ENCODE results near the gene SORBS2. TPM values are rescaled to one million over a fixed set of nuclear protein-coding genes. Genes with fewer than 3 reads are reported as not detected.

Gene SORBS2
- total RNA-seq, 2 donors from 2014 or later = 7.0 to 13.8 TPM

DNA sequence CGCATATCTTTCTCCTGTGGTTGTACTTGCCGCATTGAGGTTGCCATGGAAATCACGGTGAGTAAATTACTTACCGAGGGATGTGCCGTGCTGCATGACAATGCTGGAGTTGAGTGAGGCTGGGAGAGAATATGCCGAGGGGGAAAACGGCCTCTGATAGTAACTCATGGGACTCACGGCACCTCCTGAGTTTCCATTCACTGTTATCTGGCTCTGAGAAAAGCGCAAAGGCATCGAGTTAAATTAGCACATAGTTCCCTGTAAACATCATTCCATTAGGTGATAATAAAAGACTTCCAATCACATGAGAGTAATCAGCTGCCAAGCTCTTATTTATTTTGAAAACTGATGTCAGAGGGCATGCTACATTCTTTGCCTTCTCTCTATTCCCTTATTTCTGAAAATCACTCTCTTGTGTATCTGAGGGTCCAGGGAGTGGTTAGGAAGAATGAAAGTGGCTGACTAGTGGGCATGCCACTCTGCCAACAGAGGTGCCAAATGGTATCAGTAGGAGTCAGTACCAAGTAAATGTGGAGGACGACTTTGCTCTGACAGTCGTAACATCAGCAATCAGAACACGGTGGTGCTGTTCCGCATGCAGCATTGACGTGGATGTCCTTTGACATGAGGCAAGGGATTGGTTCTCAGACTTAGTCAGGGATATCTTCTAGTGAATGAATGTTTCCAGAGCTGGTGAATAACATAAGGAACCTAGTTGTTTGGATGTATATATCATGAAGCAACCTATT lies 149.8 kb downstream of the SORBS2 start:
- Mint-ChIP-seq H3K27ac (no peak overlapping the region), H3K27me3 (ENCODE audit: insufficient read depth) (no peaks in the 10 kb centered on the region), H3K4me1 (peaks cover 24% of the 10 kb centered on the region), H3K9me3 (no peaks in the 10 kb centered on the region), H3K4me3 (no peak overlapping the region), H3K36me3 (ENCODE audit: low read depth) (no peaks in the 10 kb centered on the region)
- no peak overlapping the region for H3K4me3 ChIP-seq (ENCODE audit: low read length)
- WGBS, 2 experiments (ENCODE audit: insufficient coverage in 1 of 2, insufficient read length in 1 of 2) = 88 to 91% methylated on average over 13 to 15 of the region's 15 CpGs
- H3K36me3 ChIP-seq (ENCODE audit: control insufficient read depth, insufficient read depth, low read length) = no peaks in the 10 kb centered on the region
- DNase-seq = no peak
- H3K27ac ChIP-seq (ENCODE audit: low read depth, low read length) = no peak overlapping the region
- H3K4me1 ChIP-seq (ENCODE audit: control insufficient read depth, insufficient read depth, low read length) = peaks cover 9% of the 10 kb centered on the region
- TF ChIP-seq, protein P1, sequence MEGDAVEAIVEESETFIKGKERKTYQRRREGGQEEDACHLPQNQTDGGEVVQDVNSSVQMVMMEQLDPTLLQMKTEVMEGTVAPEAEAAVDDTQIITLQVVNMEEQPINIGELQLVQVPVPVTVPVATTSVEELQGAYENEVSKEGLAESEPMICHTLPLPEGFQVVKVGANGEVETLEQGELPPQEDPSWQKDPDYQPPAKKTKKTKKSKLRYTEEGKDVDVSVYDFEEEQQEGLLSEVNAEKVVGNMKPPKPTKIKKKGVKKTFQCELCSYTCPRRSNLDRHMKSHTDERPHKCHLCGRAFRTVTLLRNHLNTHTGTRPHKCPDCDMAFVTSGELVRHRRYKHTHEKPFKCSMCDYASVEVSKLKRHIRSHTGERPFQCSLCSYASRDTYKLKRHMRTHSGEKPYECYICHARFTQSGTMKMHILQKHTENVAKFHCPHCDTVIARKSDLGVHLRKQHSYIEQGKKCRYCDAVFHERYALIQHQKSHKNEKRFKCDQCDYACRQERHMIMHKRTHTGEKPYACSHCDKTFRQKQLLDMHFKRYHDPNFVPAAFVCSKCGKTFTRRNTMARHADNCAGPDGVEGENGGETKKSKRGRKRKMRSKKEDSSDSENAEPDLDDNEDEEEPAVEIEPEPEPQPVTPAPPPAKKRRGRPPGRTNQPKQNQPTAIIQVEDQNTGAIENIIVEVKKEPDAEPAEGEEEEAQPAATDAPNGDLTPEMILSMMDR (conservative IDR thresholded peaks at IDR 0.05) = no peak
- no peak overlapping the region for H3K9ac ChIP-seq (ENCODE audit: extremely low read depth, low read length, poor library complexity, severe bottlenecking)
- H3K9me3 ChIP-seq (ENCODE audit: control insufficient read depth, low read length) = no peaks in the 10 kb centered on the region
- H3K27me3 ChIP-seq (ENCODE audit: control insufficient read depth, insufficient read depth, low read length, poor library complexity, severe bottlenecking) = no peaks in the 10 kb centered on the region

DNA sequence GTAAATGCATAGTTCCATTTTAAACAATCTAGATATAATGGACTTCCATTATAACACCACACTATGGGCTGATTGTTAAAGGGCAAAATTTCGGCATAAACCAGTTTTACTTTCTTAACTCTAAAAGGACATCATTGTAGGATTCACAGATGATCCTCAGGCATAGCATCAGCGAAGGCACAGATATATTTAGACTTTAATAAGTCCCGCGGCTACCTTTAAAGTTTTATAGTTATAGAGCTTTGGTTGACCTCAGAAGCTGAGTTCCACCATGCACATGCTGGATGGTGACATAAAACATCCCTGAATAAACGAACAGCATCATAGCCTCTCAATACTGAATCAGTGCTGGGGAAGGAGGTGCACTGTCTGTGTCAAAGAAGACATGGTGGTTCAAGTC lies 151.7 kb downstream of the SORBS2 start:
- WGBS, 2 experiments (ENCODE audit: insufficient coverage in 1 of 2, insufficient read length in 1 of 2) = 98 to 100% methylated on average over 2 to 5 of the region's 5 CpGs
- DNase-seq = no peak

GRCh38 chr4:185657699-185658098 lies 154.3 kb downstream of the SORBS2 start:
- H3K36me3 Mint-ChIP-seq (ENCODE audit: low read depth) = no peaks in the 10 kb centered on the region
- H3K27ac Mint-ChIP-seq = no peak overlapping the region
- H3K27me3 ChIP-seq (ENCODE audit: control insufficient read depth, insufficient read depth, low read length, poor library complexity, severe bottlenecking) = no peaks in the 10 kb centered on the region
- H3K27ac ChIP-seq (ENCODE audit: low read depth, low read length) = no peak overlapping the region
- H3K9me3 Mint-ChIP-seq = no peaks in the 10 kb centered on the region
- H3K4me1 Mint-ChIP-seq = peaks cover 43% of the 10 kb centered on the region
- H3K9ac ChIP-seq (ENCODE audit: extremely low read depth, low read length, poor library complexity, severe bottlenecking) = no peak overlapping the region
- no peak for DNase-seq
- H3K4me3 ChIP-seq (ENCODE audit: low read length) = no peak overlapping the region
- H3K9me3 ChIP-seq (ENCODE audit: control insufficient read depth, low read length) = no peaks in the 10 kb centered on the region
- peaks cover 21% of the 10 kb centered on the region for H3K27me3 Mint-ChIP-seq (ENCODE audit: insufficient read depth)
- H3K4me3 Mint-ChIP-seq = no peak overlapping the region
- no peaks in the 10 kb centered on the region for H3K36me3 ChIP-seq (ENCODE audit: control insufficient read depth, insufficient read depth, low read length)
- WGBS, 2 experiments (ENCODE audit: insufficient coverage in 1 of 2, insufficient read length in 1 of 2) = 89% methylated on average over 1 of the region's 1 CpG; no CpG with 5 or more reads in 1 of the 2 experiments
- peaks cover 20% of the 10 kb centered on the region for H3K4me1 ChIP-seq (ENCODE audit: control insufficient read depth, insufficient read depth, low read length)
- TF ChIP-seq, protein P1 (conservative IDR thresholded peaks at IDR 0.05) = no peak

More for the DNA sequence above, 151.7 kb downstream of the SORBS2 start:
- H3K27me3 ChIP-seq (ENCODE audit: control insufficient read depth, insufficient read depth, low read length, poor library complexity, severe bottlenecking) = no peaks in the 10 kb centered on the region
- Mint-ChIP-seq H3K27ac (no peak overlapping the region), H3K4me1 (peaks cover 30% of the 10 kb centered on the region), H3K4me3 (no peak overlapping the region), H3K36me3 (ENCODE audit: low read depth) (no peaks in the 10 kb centered on the region), H3K27me3 (ENCODE audit: insufficient read depth) (peaks cover 3% of the 10 kb centered on the region), H3K9me3 (no peaks in the 10 kb centered on the region)
- H3K27ac ChIP-seq (ENCODE audit: low read depth, low read length) = no peak overlapping the region
- TF ChIP-seq, protein P1 (conservative IDR thresholded peaks at IDR 0.05) = no peak
- H3K36me3 ChIP-seq (ENCODE audit: control insufficient read depth, insufficient read depth, low read length) = no peaks in the 10 kb centered on the region
- no peaks in the 10 kb centered on the region for H3K9me3 ChIP-seq (ENCODE audit: control insufficient read depth, low read length)
- H3K9ac ChIP-seq (ENCODE audit: extremely low read depth, low read length, poor library complexity, severe bottlenecking) = no peak overlapping the region
- no peak overlapping the region for H3K4me3 ChIP-seq (ENCODE audit: low read length)
- peaks cover 20% of the 10 kb centered on the region for H3K4me1 ChIP-seq (ENCODE audit: control insufficient read depth, insufficient read depth, low read length)

All from endodermal cell (in vitro differentiated cells).